K562 (cell line): ENCODE data around the gene GDF15. TPM values are rescaled to one million over a fixed set of nuclear protein-coding genes. Genes with fewer than 3 reads are reported as not detected.

Experiments used
- CBX3 ChIP-seq, 2 experiments: IDR thresholded peaks; 1 replicate in 1 of 2; 2 replicates in 1 of 2; pipeline ENCODE4 v1.6.1; 2012; ENCODE audit warnings: inconsistent platforms in 2 of 2, low read length in 2 of 2, borderline replicate concordance in 1 of 2, control low read depth in 1 of 2
- COPS2 ChIP-seq: fragments of 450-650 bp; conservative IDR thresholded peaks from 2 replicates; pipeline ENCODE4 v1.6.1; 2016; ENCODE audit warnings: mild to moderate bottlenecking, moderate library complexity
- EGR1 ChIP-seq: fragments of 450-650 bp; conservative IDR thresholded peaks from 2 replicates; pipeline ENCODE4 v1.6.1; 2017; ENCODE audit warnings: mild to moderate bottlenecking
- ESRRB ChIP-seq: fragments of 250-450 bp; sonication (Bioruptor Pico); IDR thresholded peaks from 2 replicates; pipeline ENCODE4 v1.5.0; 2020; ENCODE audit warnings: mild to moderate bottlenecking, moderate library complexity, borderline replicate concordance
- HCFC1 ChIP-seq: IDR thresholded peaks from 2 replicates; pipeline ENCODE4 v1.6.1; 2012; ENCODE audit warnings: low read depth, low read length, improper control_type of control experiment
- L3MBTL2 ChIP-seq: fragments of 450-650 bp; IDR thresholded peaks from 2 replicates; pipeline ENCODE4 v1.6.1; 2016; ENCODE audit warnings: mild to moderate bottlenecking, moderate library complexity
- NR2F6 ChIP-seq: fragments of 450-650 bp; formaldehyde crosslinking; IDR thresholded peaks from 2 replicates; pipeline ENCODE4 v1.4.0; 2020; ENCODE audit warnings: mild to moderate bottlenecking
- POLR3G ChIP-seq: IDR thresholded peaks from 2 replicates; pipeline ENCODE4 v1.6.1; 2011; ENCODE audit not compliant: insufficient read length, insufficient replicate concordance; ENCODE audit errors: extremely low read depth
- PTRF ChIP-seq: fragments of 450-650 bp; IDR thresholded peaks from 2 replicates; pipeline ENCODE4 v1.6.1; 2016; ENCODE audit warnings: mild to moderate bottlenecking, missing genetic modification characterization, missing compliant biosample characterization
- RBFOX2 ChIP-seq: fragments of 200-400 bp; formaldehyde crosslinking; IDR thresholded peaks from 2 replicates; pipeline ENCODE4 v1.6.1; 2017; ENCODE audit warnings: low read depth, mild to moderate bottlenecking, low read length, moderate library complexity
- SMARCE1 ChIP-seq: fragments of 450-650 bp; IDR thresholded peaks from 2 replicates; pipeline ENCODE4 v1.7.1; 2016; ENCODE audit warnings: mild to moderate bottlenecking
- TCF15 ChIP-seq: fragments of 250-450 bp; sonication (Bioruptor Pico); IDR thresholded peaks from 2 replicates; pipeline ENCODE4 v1.8.0; 2022; ENCODE audit warnings: moderate library complexity, mild to moderate bottlenecking, inconsistent platforms
- TEAD2 ChIP-seq: fragments of 450-650 bp; IDR thresholded peaks from 2 replicates; pipeline ENCODE4 v1.6.1; 2016; ENCODE audit warnings: missing genetic modification characterization, control low read depth, missing compliant biosample characterization
- TRIM28 ChIP-seq: fragments of 450-650 bp; IDR thresholded peaks from 2 replicates; pipeline ENCODE4 v1.6.1; 2017
- ZBTB1 ChIP-seq: sonication (generic); formaldehyde crosslinking; IDR thresholded peaks from 2 replicates; pipeline ENCODE4 v1.8.1; 2023; ENCODE audit warnings: missing genetic modification reagents, low read depth, mild to moderate bottlenecking, borderline replicate concordance
- ZBTB2 ChIP-seq: fragments of 450-650 bp; IDR thresholded peaks from 2 replicates; pipeline ENCODE4 v1.6.1; 2016; ENCODE audit warnings: antibody characterized with exemption
- ZEB2 ChIP-seq: fragments of 450-650 bp; IDR thresholded peaks from 2 replicates; pipeline ENCODE4 v1.6.1; 2016
- ZKSCAN3 ChIP-seq: fragments of 250-450 bp; sonication (Bioruptor Pico); IDR thresholded peaks from 2 replicates; pipeline ENCODE4 v1.4.0; 2020
- ZNF134 ChIP-seq: fragments of 250-450 bp; sonication (Bioruptor Pico); conservative IDR thresholded peaks from 2 replicates; pipeline ENCODE4 v1.4.0; 2020
- polyA plus RNA-seq, 8 experiments: library from polyadenylated mRNA; depleted of rRNA in 4 of 8; stranded (reverse) in 5 of 8; unstranded in 3 of 8; fragments of >200 nt; fragmentation: Nextera tagmentation in 2 of 8; fragmentation: Illumina TruSeq in 1 of 8; extraction: Ambion mirVana in 2 of 8; extraction: Trizol in 1 of 8; gene quantifications; 2 replicates each; pipeline versions ENCODE4 v1.2.1 to v1.2.3, GENCODE V29; 2011 to 2014; ENCODE audit warnings: inconsistent platforms in 1 of 8, missing spikeins in 1 of 8
- total RNA-seq, 7 experiments: library from RNA; depleted of rRNA in 6 of 7; stranded (reverse); fragments of >200 nt in 6 of 7; fragmentation: Illumina TruSeq in 2 of 7; extraction: Trizol in 2 of 7; gene quantifications; 2 replicates each; pipeline versions ENCODE4 v1.2.1 to v1.2.3, GENCODE V29; 2011 to 2021; ENCODE audit warnings: low replicate concordance in 1 of 7
- TF ChIP-seq, protein P1 (sequence below): fragments of 450-650 bp; formaldehyde crosslinking; IDR thresholded peaks from 2 replicates; pipeline ENCODE4 v1.4.0; 2022; ENCODE audit warnings: mild to moderate bottlenecking, moderate library complexity
- TF ChIP-seq, protein P2 (sequence below): fragments of 450-650 bp; IDR thresholded peaks from 2 replicates; pipeline ENCODE4 v1.6.1; 2016; ENCODE audit warnings: missing biosample characterization, missing genetic modification characterization
- TF ChIP-seq, protein P3 (sequence below), 2 experiments: fragments of 450-650 bp; conservative IDR thresholded peaks; 2 replicates each; pipeline ENCODE4 v1.6.1; 2017; ENCODE audit warnings: mild to moderate bottlenecking in 2 of 2, moderate library complexity in 2 of 2
- TF ChIP-seq, protein P4 (sequence below): fragments of 250-450 bp; sonication (Bioruptor Pico); IDR thresholded peaks from 2 replicates; pipeline ENCODE4 v1.4.0; 2020

GDF15 gene
- total and polyA plus RNA-seq, 9 of the 15 experiments (the other 6 are each of a cell fraction or from before 2014, with no cell fraction given), result 2.3 to 82.4 (median 12.5) TPM

- TF ChIP-seq, protein P1, sequence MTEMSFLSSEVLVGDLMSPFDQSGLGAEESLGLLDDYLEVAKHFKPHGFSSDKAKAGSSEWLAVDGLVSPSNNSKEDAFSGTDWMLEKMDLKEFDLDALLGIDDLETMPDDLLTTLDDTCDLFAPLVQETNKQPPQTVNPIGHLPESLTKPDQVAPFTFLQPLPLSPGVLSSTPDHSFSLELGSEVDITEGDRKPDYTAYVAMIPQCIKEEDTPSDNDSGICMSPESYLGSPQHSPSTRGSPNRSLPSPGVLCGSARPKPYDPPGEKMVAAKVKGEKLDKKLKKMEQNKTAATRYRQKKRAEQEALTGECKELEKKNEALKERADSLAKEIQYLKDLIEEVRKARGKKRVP, result peak; percentile 96
- peak; percentile 46 for TF ChIP-seq L3MBTL2
- TF ChIP-seq ZNF134, result peak; percentile 55
- peak; percentile 50; the same call in 1 of the 2 replicates for TF ChIP-seq TRIM28
- TF ChIP-seq EGR1, result peak; percentile 45; the same call in 1 of the 2 replicates
- TF ChIP-seq ZBTB2, result peak; percentile 63; the same call in 1 of the 2 replicates
- TF ChIP-seq POLR3G, result no peak
- TF ChIP-seq SMARCE1, result peak; percentile 87
- no peak for TF ChIP-seq ZBTB1
- TF ChIP-seq TEAD2 (tag), result peak; percentile 73; the same call in 1 of the 2 replicates
- 0 out of 2 replicates have a peak, but pooled peaks have one; percentile 25 for TF ChIP-seq ESRRB (CRISPR knock-in tag)
- TF ChIP-seq, protein P2, sequence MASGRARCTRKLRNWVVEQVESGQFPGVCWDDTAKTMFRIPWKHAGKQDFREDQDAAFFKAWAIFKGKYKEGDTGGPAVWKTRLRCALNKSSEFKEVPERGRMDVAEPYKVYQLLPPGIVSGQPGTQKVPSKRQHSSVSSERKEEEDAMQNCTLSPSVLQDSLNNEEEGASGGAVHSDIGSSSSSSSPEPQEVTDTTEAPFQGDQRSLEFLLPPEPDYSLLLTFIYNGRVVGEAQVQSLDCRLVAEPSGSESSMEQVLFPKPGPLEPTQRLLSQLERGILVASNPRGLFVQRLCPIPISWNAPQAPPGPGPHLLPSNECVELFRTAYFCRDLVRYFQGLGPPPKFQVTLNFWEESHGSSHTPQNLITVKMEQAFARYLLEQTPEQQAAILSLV (tag), result peak; percentile 93
- TF ChIP-seq RBFOX2, result peak; percentile 53
- peak; percentile 72; the same call in 1 of the 2 replicates for TF ChIP-seq ZEB2
- 0 out of 3 replicates have a peak, but pooled peaks of 1 of the 2 experiments have one; percentile 31 for TF ChIP-seq CBX3 (IDR thresholded peaks at IDR 0.05; ENCODE audit: borderline replicate concordance in 1 of 2, low read length in 2 of 2)
- TF ChIP-seq, protein P3, sequence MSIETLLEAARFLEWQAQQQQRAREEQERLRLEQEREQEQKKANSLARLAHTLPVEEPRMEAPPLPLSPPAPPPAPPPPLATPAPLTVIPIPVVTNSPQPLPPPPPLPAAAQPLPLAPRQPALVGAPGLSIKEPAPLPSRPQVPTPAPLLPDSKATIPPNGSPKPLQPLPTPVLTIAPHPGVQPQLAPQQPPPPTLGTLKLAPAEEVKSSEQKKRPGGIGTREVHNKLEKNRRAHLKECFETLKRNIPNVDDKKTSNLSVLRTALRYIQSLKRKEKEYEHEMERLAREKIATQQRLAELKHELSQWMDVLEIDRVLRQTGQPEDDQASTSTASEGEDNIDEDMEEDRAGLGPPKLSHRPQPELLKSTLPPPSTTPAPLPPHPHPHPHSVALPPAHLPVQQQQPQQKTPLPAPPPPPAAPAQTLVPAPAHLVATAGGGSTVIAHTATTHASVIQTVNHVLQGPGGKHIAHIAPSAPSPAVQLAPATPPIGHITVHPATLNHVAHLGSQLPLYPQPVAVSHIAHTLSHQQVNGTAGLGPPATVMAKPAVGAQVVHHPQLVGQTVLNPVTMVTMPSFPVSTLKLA (conservative IDR thresholded peaks at IDR 0.05), result peak in 1 of 2 experiments; percentile 55; a peak in 3 of 4 replicates
- TF ChIP-seq NR2F6 (CRISPR knock-in tag), result peak; percentile 3; the same call in 1 of the 2 replicates
- no peak for TF ChIP-seq COPS2
- peak; percentile 47 for TF ChIP-seq HCFC1
- TF ChIP-seq ZKSCAN3, result peak; percentile 31; the same call in 1 of the 2 replicates
- TF ChIP-seq, protein P4, sequence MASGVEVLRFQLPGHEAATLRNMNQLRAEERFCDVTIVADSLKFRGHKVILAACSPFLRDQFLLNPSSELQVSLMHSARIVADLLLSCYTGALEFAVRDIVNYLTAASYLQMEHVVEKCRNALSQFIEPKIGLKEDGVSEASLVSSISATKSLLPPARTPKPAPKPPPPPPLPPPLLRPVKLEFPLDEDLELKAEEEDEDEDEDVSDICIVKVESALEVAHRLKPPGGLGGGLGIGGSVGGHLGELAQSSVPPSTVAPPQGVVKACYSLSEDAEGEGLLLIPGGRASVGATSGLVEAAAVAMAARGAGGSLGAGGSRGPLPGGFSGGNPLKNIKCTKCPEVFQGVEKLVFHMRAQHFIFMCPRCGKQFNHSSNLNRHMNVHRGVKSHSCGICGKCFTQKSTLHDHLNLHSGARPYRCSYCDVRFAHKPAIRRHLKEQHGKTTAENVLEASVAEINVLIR (CRISPR knock-in tag), result peak; percentile 62
- TF ChIP-seq PTRF, result peak; percentile 74
- TF ChIP-seq TCF15, result peak; percentile 72
Measured at GRCh38 chr19:18364826-18365528, 21.0 kb upstream of the GDF15 start (continued).
